ENCODE results near the gene WDR70. TPM values are rescaled to one million over a fixed set of nuclear protein-coding genes. Genes with fewer than 3 reads are reported as not detected.
"Not testable (repeated sequence)": the region's sequence is repeated elsewhere in the genome, so short reads cannot be mapped to it uniquely, and the experiment has no call there.

The WDR70 gene
- total and polyA plus RNA-seq, 2 of the 8 experiments (the other 6 are each of a cell fraction or from before 2014, with no cell fraction given) = 10.6 to 37.4 TPM

DNA sequence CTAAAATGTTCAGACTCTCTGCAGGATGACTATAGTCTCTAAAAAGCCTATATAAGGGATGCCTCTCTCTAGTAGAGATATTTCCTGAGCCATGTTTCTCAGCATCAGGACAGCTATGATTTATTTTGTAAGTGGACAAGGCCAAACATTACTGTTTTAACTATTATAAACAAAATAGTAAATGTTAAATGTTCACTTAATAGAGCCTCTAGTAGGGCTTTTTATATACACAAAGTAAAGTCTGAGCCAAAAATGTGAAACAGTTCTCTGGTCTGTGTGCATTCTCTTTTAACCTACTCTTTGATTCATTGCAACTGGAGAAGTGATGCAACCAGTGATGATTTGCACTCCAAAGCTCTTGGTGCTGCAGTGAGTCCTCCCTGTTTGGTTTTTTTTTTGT lies 240.2 kb downstream of the WDR70 start:
- TF ChIP-seq TAF1 (IDR thresholded peaks at IDR 0.05; ENCODE audit: low read depth, low read length) (no peak), CEBPB (IDR thresholded peaks at IDR 0.05; ENCODE audit: low read depth, low read length) (peak; percentile 81)
- Histone ChIP-seq H3K9me3 (ENCODE audit: insufficient read depth in 2 of 2, low read depth in 1 of 2, low read length in 1 of 2) (no peaks in the 10 kb centered on the region), H4K8ac (ENCODE audit: extremely low read depth, insufficient read depth, low read length) (no peak overlapping the region), H4K5ac (ENCODE audit: insufficient read length, low read depth, low read length) (no peak overlapping the region), H2BK15ac (ENCODE audit: low read length) (no peak overlapping the region), H3K14ac (ENCODE audit: insufficient read length) (no peak overlapping the region), H3K23ac (ENCODE audit: insufficient read length) (no peak overlapping the region), H3K79me2 (ENCODE audit: control insufficient read depth in 1 of 2, insufficient read depth in 2 of 2, low read length in 2 of 2) (no peaks in the 10 kb centered on the region), H3K4ac (replicated peaks; ENCODE audit: insufficient read length, low read depth, low read length) (no peak overlapping the region), H4K91ac (replicated peaks; ENCODE audit: insufficient read length, low read length) (no peak overlapping the region), H3K4me1 (replicated peaks in 1 of 4; ENCODE audit: control insufficient read depth in 3 of 4, insufficient read depth in 4 of 4, low read length in 3 of 4) (no peaks in the 10 kb centered on the region), H2BK120ac (replicated peaks; ENCODE audit: low read depth, low read length) (no peak overlapping the region), H3K9ac (replicated peaks in 1 of 4; ENCODE audit: extremely low read depth in 1 of 4, low read depth in 3 of 4, low read length in 3 of 4) (no peak overlapping the region), H3K18ac (ENCODE audit: extremely low read depth, low read length) (no peak overlapping the region), H3K79me1 (ENCODE audit: low read depth, low read length) (no peaks in the 10 kb centered on the region), H3K4me2 (ENCODE audit: insufficient read depth in 1 of 2, low read depth in 2 of 2, low read length in 2 of 2) (no peak overlapping the region), H4K20me1 (replicated peaks in 1 of 2; ENCODE audit: control insufficient read depth in 1 of 2, insufficient read depth in 2 of 2, low read length in 2 of 2) (no peaks in the 10 kb centered on the region), H3K27me3 (replicated peaks in 1 of 4; ENCODE audit: control insufficient read depth in 3 of 4, extremely low read depth in 1 of 4, insufficient read depth in 3 of 4, low read length in 3 of 4) (no peaks in the 10 kb centered on the region), H2BK20ac (ENCODE audit: low read length) (no peak overlapping the region), H2BK12ac (ENCODE audit: low read depth, low read length) (no peak overlapping the region), H3K4me3 (ENCODE audit: extremely low read depth in 1 of 4, insufficient read depth in 2 of 4, low read depth in 3 of 4, low read length in 4 of 4) (no peak overlapping the region), H2BK5ac (ENCODE audit: low read depth, low read length) (no peak overlapping the region), H3K27ac (ENCODE audit: low read depth, low read length) (no peak overlapping the region), H2AFZ (ENCODE audit: low read length) (no peak overlapping the region), H3K36me3 (ENCODE audit: control insufficient read depth in 2 of 4, insufficient read depth in 4 of 4, low read length in 3 of 4) (no peaks in the 10 kb centered on the region), H2AK5ac (ENCODE audit: low read depth, low read length) (no peak overlapping the region), H3K56ac (replicated peaks; ENCODE audit: insufficient read length, low read depth, low read length) (no peak overlapping the region), H3K23me2 (ENCODE audit: low read depth, low read length) (no peaks in the 10 kb centered on the region)
- FAIRE-seq = no peak
- ChIA-PET POLR2A (ENCODE audit: partially characterized antibody) (interaction anchor here (1.0 kb wide), 1 partner anchor 8 kb away, joined by 4 read pairs; no protein-coding TSS in a partner anchor), CTCF (ENCODE audit: partially characterized antibody) (interaction anchor here (0.6 to 1.1 kb wide), 3 partner anchors 105 to 1242 kb away, joined by 3 read pairs; no protein-coding TSS in a partner anchor)
- no peak for DNase-seq (ENCODE audit: low read depth in 1 of 2, low spot score in 2 of 2)

DNA sequence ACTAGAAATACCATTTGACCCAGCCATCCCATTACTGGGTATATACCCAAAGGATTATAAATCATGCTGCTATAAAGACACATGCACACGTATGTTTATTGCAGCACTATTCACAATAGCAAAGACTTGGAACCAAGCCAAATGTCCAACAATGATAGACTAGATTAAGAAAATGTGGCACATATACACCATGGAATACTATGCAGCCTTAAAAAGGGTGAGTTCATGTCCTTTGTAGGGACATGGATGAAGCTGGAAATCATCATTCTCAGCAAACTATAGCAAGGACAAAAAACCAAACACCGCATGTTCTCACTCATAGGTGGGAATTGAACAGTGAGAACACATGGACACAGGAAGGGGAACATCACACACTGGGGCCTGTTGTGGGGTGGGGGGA lies 243.2 kb downstream of the WDR70 start:
- H3K9ac ChIP-seq (replicated peaks in 1 of 4; ENCODE audit: extremely low read depth in 1 of 4, low read depth in 3 of 4, low read length in 3 of 4); H3K56ac ChIP-seq (replicated peaks; ENCODE audit: insufficient read length, low read depth, low read length); H3K4me2 ChIP-seq (ENCODE audit: insufficient read depth in 1 of 2, low read depth in 2 of 2, low read length in 2 of 2); H2AFZ ChIP-seq (ENCODE audit: low read length); H2BK5ac ChIP-seq (ENCODE audit: low read depth, low read length); H3K27ac ChIP-seq (ENCODE audit: low read depth, low read length); H2BK12ac ChIP-seq (ENCODE audit: low read depth, low read length); H4K8ac ChIP-seq (ENCODE audit: extremely low read depth, insufficient read depth, low read length); DNase-seq (ENCODE audit: low read depth in 1 of 2, low spot score in 2 of 2); H3K4ac ChIP-seq (replicated peaks; ENCODE audit: insufficient read length, low read depth, low read length); H3K27me3 ChIP-seq (replicated peaks in 1 of 4; ENCODE audit: control insufficient read depth in 3 of 4, extremely low read depth in 1 of 4, insufficient read depth in 3 of 4, low read length in 3 of 4); H2BK20ac ChIP-seq (ENCODE audit: low read length); H4K20me1 ChIP-seq (replicated peaks in 1 of 2; ENCODE audit: control insufficient read depth in 1 of 2, insufficient read depth in 2 of 2, low read length in 2 of 2); H4K91ac ChIP-seq (replicated peaks; ENCODE audit: insufficient read length, low read length); H3K18ac ChIP-seq (ENCODE audit: extremely low read depth, low read length); H3K14ac ChIP-seq (ENCODE audit: insufficient read length); H3K23me2 ChIP-seq (ENCODE audit: low read depth, low read length); H3K4me3 ChIP-seq (ENCODE audit: extremely low read depth in 1 of 4, insufficient read depth in 2 of 4, low read depth in 3 of 4, low read length in 4 of 4); H3K9me3 ChIP-seq (ENCODE audit: insufficient read depth in 2 of 2, low read depth in 1 of 2, low read length in 1 of 2); H3K4me1 ChIP-seq (replicated peaks in 1 of 4; ENCODE audit: control insufficient read depth in 3 of 4, insufficient read depth in 4 of 4, low read length in 3 of 4); H4K5ac ChIP-seq (ENCODE audit: insufficient read length, low read depth, low read length); H2BK120ac ChIP-seq (replicated peaks; ENCODE audit: low read depth, low read length); H2BK15ac ChIP-seq (ENCODE audit: low read length); POLR2A ChIA-PET (ENCODE audit: partially characterized antibody); H3K36me3 ChIP-seq (ENCODE audit: control insufficient read depth in 2 of 4, insufficient read depth in 4 of 4, low read length in 3 of 4); FAIRE-seq; H3K23ac ChIP-seq (ENCODE audit: insufficient read length); H3K79me1 ChIP-seq (ENCODE audit: low read depth, low read length); H3K79me2 ChIP-seq (ENCODE audit: control insufficient read depth in 1 of 2, insufficient read depth in 2 of 2, low read length in 2 of 2); H2AK5ac ChIP-seq (ENCODE audit: low read depth, low read length); CTCF ChIA-PET (ENCODE audit: partially characterized antibody): not testable (repeated sequence)
- WGBS, 2 experiments (ENCODE audit: extremely low coverage in 1 of 2, insufficient coverage in 1 of 2, insufficient read length in 1 of 2, insufficient replicate concordance in 2 of 2, low coverage in 1 of 2, low lambda C conversion rate in 2 of 2, missing lambda C conversion rate in 1 of 2) = 91% methylated on average over 1 of the region's 2 CpGs; no CpG with 5 or more reads in 1 of the 2 experiments
